Measurements from ENCODE around the gene SLC49A3.
"Not testable (repeated sequence)": the region's sequence is repeated elsewhere in the genome, so short reads cannot be mapped to it uniquely, and the experiment has no call there.

SLC49A3 gene

DNA sequence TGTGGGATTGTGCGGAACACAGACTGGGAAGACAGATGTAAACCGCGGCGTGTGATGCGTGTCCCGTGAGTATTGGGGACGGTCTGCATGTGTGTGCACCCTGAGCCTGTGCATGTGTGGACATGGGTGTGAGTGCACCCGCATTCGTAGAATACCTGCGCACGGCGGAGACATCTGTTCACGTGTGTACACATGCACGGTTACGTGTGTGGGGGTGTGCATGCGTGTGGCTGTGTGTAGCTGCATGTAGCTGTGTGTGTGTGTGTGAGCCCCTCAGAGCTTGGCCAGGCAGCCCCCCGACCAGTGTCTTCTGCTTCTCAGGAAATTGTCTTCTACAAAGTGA lies 34.5 kb downstream of the SLC49A3 start:
- DNase-seq (ENCODE audit: low read depth in 2 of 2): no peak

DNA sequence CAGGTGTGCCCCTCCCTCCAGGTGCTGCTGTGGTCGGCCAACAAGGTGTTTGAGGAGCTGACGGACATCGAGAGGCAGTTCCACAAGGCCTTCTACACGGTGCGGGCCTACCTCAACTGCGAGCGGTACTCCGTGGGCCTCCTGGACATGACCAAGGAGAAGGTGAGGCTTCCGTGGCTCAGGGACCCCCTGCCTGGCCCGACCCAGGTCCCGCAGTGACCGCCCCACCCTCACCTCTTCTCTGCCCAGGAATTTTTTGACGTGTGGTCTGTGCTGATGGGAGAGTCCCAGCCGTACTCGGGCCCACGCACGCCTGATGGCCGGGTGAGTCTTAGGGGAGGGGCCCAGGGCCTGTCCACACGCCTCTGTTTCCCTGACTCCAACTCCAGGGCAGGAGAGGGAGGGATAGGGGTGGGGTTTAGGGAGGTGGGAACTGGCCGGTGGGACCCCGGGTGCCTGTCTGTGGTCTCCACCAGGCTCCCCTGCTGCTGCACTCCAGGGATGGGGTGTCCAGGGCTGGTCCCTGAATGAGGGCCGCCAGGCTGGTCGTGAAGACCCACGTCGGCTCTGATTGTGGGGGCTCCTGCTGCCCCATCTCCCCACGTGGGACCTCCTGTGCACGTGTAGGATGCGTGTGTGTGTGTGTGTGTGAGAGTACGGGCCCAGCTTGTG lies 35.0 kb downstream of the SLC49A3 start:
- no peak for DNase-seq (ENCODE audit: low read depth in 2 of 2)

DNA sequence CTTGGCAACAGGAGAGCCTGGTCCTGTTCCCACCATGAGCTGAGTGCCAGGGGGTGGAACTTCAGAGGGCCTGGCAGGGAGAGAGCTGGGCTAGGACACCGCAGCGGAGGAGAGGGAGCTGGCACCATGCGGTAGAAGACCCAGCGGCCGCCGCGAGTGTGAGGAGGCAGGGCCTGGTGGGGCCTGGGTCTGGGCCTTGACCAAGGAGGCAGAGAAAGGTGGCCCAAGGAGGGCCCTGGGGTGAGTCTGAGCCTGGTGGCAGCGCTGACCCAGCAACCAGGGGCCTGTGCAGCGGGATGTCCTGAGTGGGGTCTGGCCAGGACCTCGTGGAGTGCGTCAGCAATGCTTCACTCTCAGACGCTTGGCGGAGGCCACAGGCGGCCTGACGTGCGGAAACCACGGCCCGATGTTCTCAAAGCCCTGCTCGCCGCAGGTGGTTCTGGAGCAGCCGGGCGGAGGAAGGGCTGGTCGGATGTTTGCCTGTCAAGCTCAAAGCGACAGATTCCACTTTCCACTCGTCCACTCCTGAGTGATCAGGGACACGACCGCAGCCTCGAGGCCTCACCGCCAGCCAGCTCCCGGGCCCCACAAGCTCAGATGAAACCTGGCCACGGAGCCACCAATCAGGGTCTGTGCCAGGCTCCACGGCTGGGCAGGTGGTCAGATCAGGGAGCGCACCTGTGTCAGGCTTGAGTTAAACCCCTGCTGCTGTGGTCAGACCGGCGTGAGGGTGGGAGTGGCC lies 35.7 kb downstream of the SLC49A3 start:
- no peak for DNase-seq (ENCODE audit: low read depth in 2 of 2)

DNA sequence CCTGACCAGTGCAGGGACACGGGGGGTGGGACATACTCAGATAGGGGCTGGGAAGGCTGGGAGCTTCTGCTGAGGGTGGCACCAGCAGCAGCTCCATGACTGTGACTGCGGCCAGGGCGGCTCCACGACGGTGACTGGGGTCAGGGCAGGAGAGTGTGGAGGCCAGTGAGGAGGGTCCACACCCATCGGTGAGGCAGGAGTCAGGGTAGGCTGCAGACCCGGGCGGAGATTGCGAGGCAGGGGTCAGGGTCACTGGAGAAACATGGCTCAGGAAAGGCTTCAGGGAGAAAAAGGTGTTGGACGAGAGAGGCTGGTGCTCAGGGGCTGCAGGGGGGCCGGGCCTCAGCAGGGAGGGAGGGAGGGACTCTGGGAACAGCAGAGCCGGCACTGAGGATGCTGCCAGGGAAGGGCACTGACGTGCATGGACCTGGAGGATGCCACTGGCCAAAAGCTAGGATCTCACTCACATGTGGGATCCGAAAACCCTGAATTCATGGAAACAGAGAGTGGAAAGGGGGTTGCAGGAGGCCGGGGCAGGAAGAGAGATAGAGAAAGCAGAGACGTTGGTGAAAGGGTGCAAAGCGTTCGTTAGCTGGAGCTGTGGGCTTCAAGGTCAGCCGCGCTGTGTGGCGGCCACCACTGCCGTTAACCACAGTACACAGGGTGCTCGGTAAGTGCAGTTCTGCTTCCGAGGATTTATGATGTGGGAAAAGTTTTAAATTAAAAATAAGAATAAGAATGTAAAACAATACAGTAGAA lies 36.9 kb downstream of the SLC49A3 start:
- no peak for DNase-seq (ENCODE audit: low read depth in 2 of 2)

DNA sequence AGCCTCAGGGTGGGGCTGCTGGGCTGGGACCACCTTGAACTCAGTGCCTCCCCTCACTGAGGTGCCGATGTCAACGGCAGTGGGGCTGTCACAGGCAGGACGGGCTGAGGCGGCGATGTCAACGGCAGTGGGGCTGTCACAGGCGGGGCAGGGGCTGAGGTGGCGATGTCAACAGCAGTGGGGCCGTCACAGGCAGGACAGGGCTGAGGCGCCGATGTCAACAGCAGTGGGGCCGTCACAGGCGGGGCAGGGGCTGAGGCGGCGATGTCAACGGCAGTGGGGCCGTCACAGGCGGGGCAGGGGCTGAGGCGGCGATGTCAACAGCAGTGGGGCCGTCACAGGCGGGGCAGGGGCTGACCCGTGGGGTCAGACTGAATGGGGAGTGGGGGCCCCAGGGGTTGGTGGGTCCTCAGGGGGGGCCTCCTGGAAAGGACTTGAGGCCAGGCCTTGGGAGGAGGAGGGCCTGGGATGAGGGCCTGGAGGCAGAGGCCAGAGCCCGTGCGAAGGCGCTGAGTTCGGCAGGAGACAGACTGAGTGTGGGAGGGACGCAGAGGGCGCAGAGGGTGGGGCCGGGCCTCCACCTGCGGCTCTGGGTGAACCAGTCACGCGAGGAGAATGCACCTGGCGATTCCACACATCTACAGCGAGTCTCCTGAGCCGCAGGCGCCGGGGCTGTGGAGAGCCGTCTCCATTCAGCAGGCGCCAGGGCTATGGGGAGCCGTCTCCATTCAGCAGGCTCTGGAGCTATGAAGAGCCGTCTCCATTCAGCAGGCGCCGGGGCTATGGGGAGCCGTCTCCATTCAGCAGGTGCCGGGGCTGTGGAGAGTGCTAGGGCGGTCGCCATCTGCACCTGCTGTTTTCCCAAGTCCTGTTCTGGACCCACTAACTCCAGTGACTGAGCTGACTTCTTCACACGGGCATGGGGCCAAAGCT lies 37.7 kb downstream of the SLC49A3 start:
- DNase-seq (ENCODE audit: low read depth in 2 of 2): no peak

DNA sequence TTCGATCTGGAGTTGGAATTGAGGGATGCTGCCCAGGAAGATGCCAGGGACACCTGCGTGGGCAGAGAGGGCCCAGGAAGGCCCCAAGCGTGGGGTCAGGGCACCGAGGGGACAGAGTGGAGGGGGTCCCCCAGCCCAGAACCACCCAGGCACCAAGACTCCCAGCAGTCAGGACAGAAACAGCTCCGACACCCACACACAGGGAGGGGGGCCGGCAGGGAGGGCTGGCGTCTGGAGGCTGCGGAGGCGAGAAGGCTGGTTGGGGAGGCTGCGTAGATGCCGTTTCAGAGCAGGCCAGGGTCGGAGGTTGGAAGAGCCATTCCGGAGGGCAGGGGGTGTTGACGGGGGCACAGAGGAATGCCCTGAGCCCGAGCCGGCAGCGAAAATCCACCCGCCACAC lies 38.5 kb downstream of the SLC49A3 start:
- no peak for DNase-seq (ENCODE audit: low read depth in 2 of 2)

DNA sequence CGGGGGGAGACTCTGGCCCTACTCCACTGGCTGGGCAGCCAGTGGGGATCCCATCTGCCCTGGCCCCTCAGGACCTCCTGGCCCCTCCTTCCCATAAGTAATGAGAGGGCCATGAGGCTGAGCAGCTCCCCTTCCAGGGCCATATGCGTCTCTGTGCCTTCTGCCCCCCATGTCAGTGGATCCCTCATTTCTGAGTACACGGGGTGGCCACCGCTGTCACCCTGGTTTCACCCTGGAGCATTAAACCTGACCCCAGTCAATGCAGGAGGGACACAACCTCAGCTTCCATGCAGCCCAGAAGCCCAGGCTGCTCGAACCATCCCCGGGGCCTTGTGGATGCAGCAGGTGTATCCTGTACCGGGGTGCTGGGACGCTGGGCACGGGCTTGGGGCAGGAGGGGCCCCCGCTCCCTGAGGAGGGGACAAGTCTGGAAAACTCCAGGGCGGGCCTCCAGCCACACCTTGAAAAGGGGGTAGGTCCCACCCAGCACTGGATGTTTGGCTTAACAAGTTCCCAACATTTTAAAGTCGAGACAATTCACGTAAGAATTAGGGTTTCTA lies 39.1 kb downstream of the SLC49A3 start:
- no peak for DNase-seq (ENCODE audit: low read depth in 2 of 2)

DNA sequence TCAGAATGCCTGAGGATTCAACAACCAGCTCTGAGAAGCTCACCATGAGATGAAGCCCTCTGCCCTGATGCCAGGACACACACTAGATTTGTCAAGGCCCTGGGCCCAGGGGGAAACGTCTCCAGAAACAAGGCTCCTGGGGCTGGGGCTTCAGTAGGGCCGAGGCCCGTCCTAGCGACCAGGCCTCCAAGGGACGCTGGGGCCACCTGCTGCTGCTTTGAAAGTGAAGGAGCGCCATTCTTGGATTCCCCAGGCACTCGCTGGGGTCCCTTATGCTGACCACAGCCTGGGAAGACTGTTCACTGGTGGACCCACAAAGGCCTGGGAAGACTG lies 39.7 kb downstream of the SLC49A3 start:
- no peak for DNase-seq (ENCODE audit: low read depth in 2 of 2)

DNA sequence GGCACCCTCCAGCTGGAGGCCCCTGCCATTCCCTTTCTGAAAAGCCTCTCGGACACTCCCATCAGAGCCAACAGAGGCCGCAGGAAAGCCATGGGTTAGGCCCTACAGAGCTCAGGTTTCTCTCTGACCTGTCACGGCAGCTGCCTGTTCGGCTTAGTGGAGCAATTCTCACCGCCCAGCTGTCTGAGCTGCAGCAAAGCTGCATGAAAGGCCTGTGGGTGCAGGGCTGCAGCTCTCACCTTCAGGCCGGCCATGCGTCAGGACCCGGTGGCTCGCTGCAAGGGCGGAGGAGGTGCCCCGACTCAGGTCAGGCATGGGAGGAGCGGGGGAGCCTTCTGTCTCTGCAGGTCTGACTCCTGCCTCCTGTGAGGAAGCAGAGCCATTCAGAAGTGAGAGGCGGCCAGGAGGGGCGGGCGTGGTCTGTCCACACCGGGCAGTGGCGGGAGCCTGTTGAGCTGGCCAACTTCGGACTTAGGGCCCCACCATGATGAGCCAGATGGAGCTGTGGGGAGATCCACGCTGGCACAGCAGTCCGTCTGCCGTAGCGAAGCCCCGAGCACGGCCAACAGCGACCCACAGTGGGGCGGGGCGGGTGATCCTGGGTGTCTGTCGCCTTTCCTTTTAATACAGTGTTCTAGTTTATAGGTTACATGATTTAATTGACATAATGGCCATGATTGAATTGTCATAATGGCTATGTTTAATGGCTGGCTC lies 40.2 kb downstream of the SLC49A3 start:
- no peak for DNase-seq (ENCODE audit: low read depth in 2 of 2)

DNA sequence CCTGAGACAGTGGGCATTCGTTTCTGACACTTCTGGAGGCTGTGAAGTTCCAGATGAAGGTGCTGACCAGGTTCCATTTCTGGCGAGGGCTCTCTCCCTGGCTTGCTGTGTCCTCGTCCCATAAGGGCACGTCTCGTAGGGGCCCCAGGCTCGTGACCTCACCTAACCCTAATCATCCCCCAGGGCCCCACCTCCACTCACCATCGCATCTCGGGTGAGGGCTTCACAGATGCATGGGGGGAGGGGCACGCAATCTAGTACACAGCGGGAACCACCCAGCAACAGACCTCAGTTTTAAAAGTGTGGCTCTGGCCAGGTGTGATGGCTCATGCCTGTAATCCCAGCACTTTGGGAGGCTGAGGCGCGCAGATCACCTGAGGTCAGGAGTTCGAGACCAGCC lies 41.5 kb downstream of the SLC49A3 start:
- DNase-seq (ENCODE audit: low read depth in 2 of 2): no peak

DNA sequence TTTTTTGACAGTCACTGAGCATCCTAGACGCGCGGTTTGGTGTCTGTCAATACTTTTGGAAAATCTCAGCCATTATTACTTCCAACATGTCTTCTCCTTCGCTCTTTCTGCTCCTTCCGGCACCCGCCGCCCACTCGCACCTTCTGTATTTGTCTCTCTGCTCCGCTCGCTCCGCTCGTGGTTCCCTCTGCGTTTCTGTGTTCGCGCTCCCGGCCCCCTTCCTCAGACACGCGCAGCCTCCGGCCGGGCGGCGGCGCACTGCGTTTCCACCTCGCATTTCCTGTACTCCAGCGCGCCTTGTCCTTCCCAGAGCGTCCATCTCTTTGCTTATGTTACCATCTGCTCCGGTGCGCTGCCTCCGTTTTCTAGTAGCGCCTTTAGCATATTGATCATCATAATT lies 42.5 kb downstream of the SLC49A3 start:
- DNase-seq (ENCODE audit: low read depth in 2 of 2): no peak

DNA sequence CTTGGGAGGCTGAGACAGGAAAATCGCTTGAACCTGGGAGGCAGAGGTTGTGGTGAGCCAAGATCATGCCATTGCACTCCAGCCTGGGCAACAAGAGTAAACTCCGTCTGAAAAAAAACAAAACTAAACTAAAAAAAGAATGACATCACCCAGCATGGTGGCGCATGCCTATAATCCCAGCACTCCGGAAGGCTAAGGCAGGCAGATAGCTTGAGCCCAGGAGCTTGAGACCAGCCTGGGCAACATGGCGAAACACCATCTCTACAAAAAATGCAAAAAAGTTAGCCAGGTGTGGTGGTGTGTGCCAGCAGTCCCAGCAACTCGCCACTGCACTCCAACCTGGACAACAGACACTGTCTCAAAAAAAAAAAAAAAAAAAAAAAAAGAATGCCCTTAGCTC lies 46.6 kb downstream of the SLC49A3 start:
- not testable (repeated sequence) for DNase-seq (ENCODE audit: low read depth in 2 of 2)

DNA sequence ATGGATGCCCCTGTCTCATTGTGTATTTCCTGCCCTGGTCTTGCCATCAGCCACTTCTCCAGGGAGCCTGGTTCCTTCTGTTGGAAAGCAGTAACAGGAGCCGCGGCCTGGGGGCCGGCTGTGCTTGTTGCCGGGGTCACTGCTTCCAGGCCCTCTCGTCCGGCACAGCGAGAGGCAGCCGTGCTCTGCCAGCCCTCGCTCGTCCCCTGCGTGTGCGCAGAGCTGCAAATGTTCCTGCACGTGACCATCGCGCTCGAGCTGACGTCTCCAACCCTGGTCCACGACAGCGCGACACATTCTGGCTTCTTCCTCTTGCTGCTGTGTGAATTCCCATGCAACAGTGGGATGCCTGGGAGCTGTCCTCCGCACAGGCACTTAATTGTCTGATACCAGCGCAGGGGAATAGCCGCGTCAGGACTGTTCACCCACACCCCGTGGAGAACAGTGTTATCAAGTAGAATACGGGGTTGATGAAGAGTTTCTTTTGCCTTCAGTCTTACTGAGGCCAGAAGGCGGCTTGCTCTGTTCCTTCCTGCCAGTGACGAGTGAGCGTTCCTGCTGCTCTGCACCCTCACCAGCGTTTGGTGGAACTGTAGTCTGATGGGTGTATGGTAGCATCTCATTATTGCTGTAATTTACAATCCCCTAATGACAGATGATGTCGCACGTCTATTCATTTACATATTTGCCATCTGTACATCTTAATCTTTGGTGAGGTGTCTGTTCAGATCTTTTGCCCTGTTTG lies 51.2 kb downstream of the SLC49A3 start:
- no peak for DNase-seq (ENCODE audit: low read depth in 2 of 2)

DNA sequence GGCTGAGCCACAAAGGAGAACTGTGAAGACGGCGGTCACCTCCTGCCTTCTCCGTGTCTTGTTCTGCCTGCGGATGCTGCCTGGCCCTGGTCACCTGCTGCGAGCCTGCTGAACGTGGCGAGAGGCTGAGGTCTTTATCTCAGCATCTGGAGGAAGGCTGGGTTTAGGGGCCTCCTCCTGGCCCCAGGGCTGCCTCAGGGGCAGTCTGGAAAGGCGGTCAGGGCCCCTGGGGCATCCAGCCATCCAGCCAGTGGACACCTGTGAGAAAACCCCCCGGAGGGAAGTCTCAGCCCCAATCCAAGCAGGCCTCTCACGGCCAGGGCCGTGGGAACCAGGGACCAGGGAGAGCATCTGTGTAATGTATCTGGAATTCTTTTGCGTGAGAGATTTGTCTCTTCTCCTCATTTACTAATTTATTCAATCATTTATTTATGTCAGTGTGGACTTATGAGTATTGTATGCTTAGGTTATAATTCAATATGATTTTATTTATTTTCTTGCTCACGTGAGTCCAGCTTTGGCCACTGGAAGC lies 52.3 kb downstream of the SLC49A3 start:
- DNase-seq (ENCODE audit: low read depth in 2 of 2): no peak

DNA sequence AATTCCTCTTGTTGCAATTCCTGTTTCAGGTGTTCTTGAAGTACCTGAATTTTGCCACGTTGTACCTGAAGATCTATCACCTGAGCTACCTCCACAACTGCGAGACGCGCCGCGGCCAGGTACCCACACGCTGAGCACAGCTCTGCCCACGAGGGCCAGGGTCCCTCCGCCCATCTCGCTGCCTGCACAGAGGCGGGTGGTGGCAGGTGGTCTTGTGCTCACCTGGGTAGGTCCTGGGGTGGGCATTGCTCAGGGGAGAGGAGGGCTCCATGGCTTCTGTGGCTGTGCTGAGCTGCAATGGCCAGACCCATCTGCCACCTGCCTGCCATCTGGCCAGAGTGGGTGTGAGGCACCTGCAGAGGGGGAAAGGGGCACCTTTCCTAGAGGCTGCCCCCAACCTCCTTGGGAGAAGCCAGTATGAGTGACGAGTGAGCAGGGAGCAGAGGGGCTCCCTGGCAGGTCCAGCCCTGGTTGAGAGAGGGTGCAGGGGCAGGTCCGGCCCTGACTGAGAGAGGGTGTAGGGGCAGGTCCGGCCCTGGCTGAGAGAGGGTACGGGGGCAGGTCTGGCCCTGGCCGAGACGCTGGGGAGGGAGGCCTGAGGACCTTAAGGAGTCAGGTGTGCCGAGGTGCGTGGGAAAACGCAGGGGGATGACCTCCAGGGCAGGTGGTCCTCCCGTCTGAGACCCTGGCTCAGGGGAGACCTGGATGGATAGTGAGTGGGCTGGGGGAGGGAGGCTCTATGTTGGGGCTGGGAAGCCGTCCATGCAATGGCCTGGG lies 52.9 kb downstream of the SLC49A3 start:
- no peak for DNase-seq (ENCODE audit: low read depth in 2 of 2)

DNA sequence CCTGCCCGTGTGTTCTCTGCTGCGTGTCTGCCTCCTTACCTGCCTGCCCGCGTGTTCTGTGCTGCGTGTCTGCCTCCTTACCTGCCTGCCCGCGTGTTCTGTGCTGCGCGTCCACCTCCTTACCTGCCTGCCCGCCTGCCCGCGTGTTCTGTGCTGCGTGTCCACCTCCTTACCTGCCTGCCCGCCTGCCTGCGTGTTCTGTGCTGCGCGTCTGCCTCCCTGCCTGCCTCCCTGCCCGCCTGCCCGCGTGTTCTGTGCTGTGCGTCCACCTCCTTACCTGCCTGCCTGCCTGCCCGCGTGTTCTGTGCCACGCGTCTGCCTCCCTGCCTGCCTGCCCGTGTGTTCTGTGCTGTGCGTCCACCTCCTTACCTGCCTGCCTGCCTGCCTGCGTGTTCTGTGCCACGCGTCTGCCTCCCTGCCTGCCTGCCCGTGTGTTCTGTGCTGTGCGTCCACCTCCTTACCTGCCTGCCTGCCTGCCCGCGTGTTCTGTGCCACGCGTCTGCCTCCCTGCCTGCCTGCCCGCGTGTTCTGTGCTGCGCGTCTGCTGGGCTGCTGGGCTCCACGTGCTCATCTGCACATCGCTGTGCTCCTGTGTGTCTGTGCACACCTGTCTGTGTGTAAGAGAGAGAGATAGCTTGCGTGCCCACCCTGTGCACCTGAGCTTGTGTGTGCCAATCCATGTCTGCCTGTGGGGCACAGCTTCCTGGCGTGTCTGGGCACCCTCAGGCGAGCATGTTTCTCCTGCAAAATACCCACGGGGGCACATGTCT lies 53.7 kb downstream of the SLC49A3 start:
- DNase-seq (ENCODE audit: low read depth in 2 of 2): not testable (repeated sequence)

DNA sequence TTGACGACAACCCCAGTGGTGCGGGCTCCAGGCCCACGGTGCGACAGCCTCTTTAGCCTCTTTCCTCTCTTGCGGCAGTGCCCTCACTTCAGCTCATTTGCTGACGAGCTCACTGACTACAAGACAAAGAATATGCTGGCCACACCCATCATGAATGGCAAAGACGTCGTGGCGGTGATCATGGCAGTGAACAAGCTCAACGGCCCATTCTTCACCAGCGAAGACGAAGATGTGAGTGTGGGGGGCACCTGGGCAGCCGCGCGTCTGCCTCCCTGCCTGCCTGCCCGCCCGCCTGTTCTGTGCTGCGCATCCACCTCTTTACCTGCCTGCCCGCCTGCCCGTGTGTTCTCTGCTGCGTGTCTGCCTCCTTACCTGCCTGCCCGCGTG lies 54.4 kb downstream of the SLC49A3 start:
- DNase-seq (ENCODE audit: low read depth in 2 of 2): no peak

DNA sequence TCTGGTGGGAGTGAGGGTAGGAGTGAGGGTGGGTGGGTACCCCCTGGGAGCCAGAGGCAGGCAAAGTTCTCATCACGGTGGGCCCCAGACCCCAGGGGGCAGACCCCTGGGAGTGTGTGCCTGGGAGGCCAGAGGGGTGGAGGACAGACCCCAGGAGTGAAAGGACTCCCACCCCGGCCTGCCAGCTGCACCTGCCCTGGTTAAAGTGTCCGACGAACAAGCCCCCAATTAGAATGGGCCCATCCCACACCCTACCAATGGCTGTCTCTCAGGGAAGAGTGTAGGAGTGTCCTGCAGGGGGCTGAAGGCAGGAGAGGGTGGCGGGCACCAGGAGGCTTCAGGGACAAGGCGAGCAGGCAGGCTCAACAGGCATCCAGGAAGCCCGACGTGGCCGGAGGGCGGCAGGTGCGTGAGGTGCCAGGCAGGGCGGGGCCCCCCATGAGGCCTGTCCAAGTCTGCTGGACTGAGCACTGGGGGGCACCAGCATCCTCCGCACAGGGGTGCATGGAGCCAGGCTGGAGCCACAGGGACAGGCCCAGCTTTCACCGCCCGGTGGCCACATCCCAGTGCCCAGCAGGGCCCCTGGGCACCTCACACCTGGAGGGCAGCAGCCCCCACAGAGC lies 54.9 kb downstream of the SLC49A3 start:
- no peak for DNase-seq (ENCODE audit: low read depth in 2 of 2)
